NB4 (cell line): ENCODE results near the gene C22orf42.

Experiments used
- CTCF ChIP-seq: IDR thresholded peaks from one replicate; pipeline ENCODE4 v1.5.1; 2012; ENCODE audit warnings: low read depth, low read length
- MAX ChIP-seq: IDR thresholded peaks from 2 replicates; pipeline ENCODE4 v1.6.1; 2011; ENCODE audit warnings: low read depth, low read length
- POLR2A ChIP-seq: IDR thresholded peaks from 2 replicates; pipeline ENCODE4 v1.6.1; 2011; ENCODE audit warnings: mild to moderate bottlenecking; ENCODE audit not compliant: insufficient read length; ENCODE audit errors: extremely low read depth

GRCh38 chr22:32106930-32107329 lies 52.2 kb downstream of the C22orf42 start:
- TF ChIP-seq POLR2A: no peak
- no peak for TF ChIP-seq CTCF
- no peak for TF ChIP-seq MAX
